ENCODE data around the gene WEE2. TPM values are rescaled to one million over a fixed set of nuclear protein-coding genes. Genes with fewer than 3 reads are reported as not detected.

The WEE2 gene
- total RNA-seq, 4 donors from 2014 or later, result 0.07 TPM; not detected in 3

- Histone ChIP-seq H3K4me3 (no peak overlapping the region), H3K36me3 (no peaks in the 10 kb centered on the region), H3K27me3 (no peaks in the 10 kb centered on the region), H3K9me3 (no peaks in the 10 kb centered on the region), H3K27ac (no peak overlapping the region), H3K4me1 (no peaks in the 10 kb centered on the region)
- TF ChIP-seq CTCF (IDR thresholded peaks at IDR 0.05) (no peak), POLR2A (IDR thresholded peaks at IDR 0.05) (no peak)
- intact Hi-C loops (cut with DNase I; ENCODE audit: low total_unique reads), result no loop called here
- no peak for DNase-seq
Measured at GRCh38 chr7:141717450-141717849, 9.3 kb downstream of the WEE2 start.

- no peak for DNase-seq
- no peaks in the 10 kb centered on the region for H3K36me3 ChIP-seq
- no peak overlapping the region for H3K4me3 ChIP-seq
- TF ChIP-seq CTCF (IDR thresholded peaks at IDR 0.05), result no peak
- TF ChIP-seq POLR2A (IDR thresholded peaks at IDR 0.05), result no peak
- no peaks in the 10 kb centered on the region for H3K9me3 ChIP-seq
- no peaks in the 10 kb centered on the region for H3K27me3 ChIP-seq
- intact Hi-C loops (cut with DNase I; ENCODE audit: low total_unique reads), result no loop called here
- H3K27ac ChIP-seq, result no peak overlapping the region
- H3K4me1 ChIP-seq, result no peaks in the 10 kb centered on the region
Measured at GRCh38 chr7:141722529-141722928, 14.4 kb downstream of the WEE2 start.

GRCh38 chr7:141729020-141729419 lies 20.9 kb downstream of the WEE2 start:
- H3K27me3 ChIP-seq, result no peaks in the 10 kb centered on the region
- no peak for TF ChIP-seq CTCF (IDR thresholded peaks at IDR 0.05)
- TF ChIP-seq POLR2A (IDR thresholded peaks at IDR 0.05), result no peak
- H3K4me3 ChIP-seq, result no peak overlapping the region
- H3K36me3 ChIP-seq, result no peaks in the 10 kb centered on the region
- no peaks in the 10 kb centered on the region for H3K9me3 ChIP-seq
- no peak overlapping the region for H3K27ac ChIP-seq
- no peak for DNase-seq
- intact Hi-C loops (cut with DNase I; ENCODE audit: low total_unique reads), result no loop called here
- H3K4me1 ChIP-seq, result no peaks in the 10 kb centered on the region

GRCh38 chr7:141731476-141732149 lies 23.5 kb downstream of the WEE2 start:
- intact Hi-C loops (cut with DNase I; ENCODE audit: low total_unique reads), result no loop called here

More at GRCh38 chr7:141731476-141732149, 23.5 kb downstream of the WEE2 start:
- Histone ChIP-seq H3K4me1 (no peaks in the 10 kb centered on the region), H3K4me3 (no peak overlapping the region), H3K27me3 (no peaks in the 10 kb centered on the region), H3K9me3 (no peaks in the 10 kb centered on the region), H3K27ac (no peak overlapping the region), H3K36me3 (no peaks in the 10 kb centered on the region)
- DNase-seq, result no peak
- TF ChIP-seq CTCF (IDR thresholded peaks at IDR 0.05) (peak in 1 of 4 experiments; percentile 10), POLR2A (IDR thresholded peaks at IDR 0.05) (no peak)

Data from uterus (tissue), 4 donors.